HEK293T (cell line): ENCODE measurements around the gene SPRYD4.

Source experiments
- CTCF ChIA-PET: fragments of 350-600 bp; formaldehyde crosslinking; extraction: SDS; loops from one replicate; lab custom pipeline; 2021; ENCODE audit warnings: antibody characterized with exemption, inconsistent platforms; lab: Yijun Ruan, JAX
- POLR2A ChIA-PET: fragments of 350-600 bp; formaldehyde crosslinking; extraction: SDS; loops from one replicate; lab custom pipeline; 2020; ENCODE audit warnings: antibody characterized with exemption, inconsistent platforms; lab: Yijun Ruan, JAX
- DNase-seq: peaks from one replicate; pipeline ENCODE4 v3.0.0; 2012; ENCODE audit warnings: mixed read lengths; ENCODE audit errors: extremely low spot score
- ARNT ChIP-seq: fragments of 450-650 bp; IDR thresholded peaks from 2 replicates; pipeline ENCODE4 v1.6.1; 2017; ENCODE audit warnings: mild to moderate bottlenecking
- BHLHE40 ChIP-seq: fragments of 450-650 bp; IDR thresholded peaks from 2 replicates; pipeline ENCODE4 v1.6.1; 2016; ENCODE audit warnings: mild to moderate bottlenecking, moderate library complexity, borderline replicate concordance
- CTBP1 ChIP-seq: fragments of 450-650 bp; IDR thresholded peaks from 2 replicates; pipeline ENCODE4 v1.6.1; 2016; ENCODE audit warnings: borderline replicate concordance
- ELF4 ChIP-seq: fragments of 450-650 bp; IDR thresholded peaks from 2 replicates; pipeline ENCODE4 v1.6.1; 2017; ENCODE audit warnings: antibody characterized with exemption
- FOXA1 ChIP-seq: fragments of 450-650 bp; IDR thresholded peaks from 2 replicates; pipeline ENCODE4 v1.6.1; 2016; ENCODE audit warnings: mild to moderate bottlenecking
- FOXK2 ChIP-seq: fragments of 450-650 bp; IDR thresholded peaks from 2 replicates; pipeline ENCODE4 v1.6.1; 2016; ENCODE audit warnings: mild to moderate bottlenecking
- FOXM1 ChIP-seq: fragments of 450-650 bp; IDR thresholded peaks from 2 replicates; pipeline ENCODE4 v1.6.1; 2017; ENCODE audit warnings: mild to moderate bottlenecking, borderline replicate concordance
- HDGF ChIP-seq: fragments of 450-650 bp; IDR thresholded peaks from 2 replicates; pipeline ENCODE4 v1.6.1; 2017; ENCODE audit warnings: antibody characterized with exemption, borderline replicate concordance
- L3MBTL2 ChIP-seq: fragments of 450-650 bp; conservative IDR thresholded peaks from 2 replicates; pipeline ENCODE4 v1.6.1; 2016; ENCODE audit warnings: mild to moderate bottlenecking
- LEF1 ChIP-seq: fragments of 450-650 bp; IDR thresholded peaks from 2 replicates; pipeline ENCODE4 v1.6.1; 2017; ENCODE audit warnings: mild to moderate bottlenecking, borderline replicate concordance
- NFRKB ChIP-seq: fragments of 450-650 bp; IDR thresholded peaks from 2 replicates; pipeline ENCODE4 v1.6.1; 2016; ENCODE audit warnings: mild to moderate bottlenecking, moderate library complexity
- SP1 ChIP-seq: fragments of 450-650 bp; IDR thresholded peaks from 2 replicates; pipeline ENCODE4 v1.6.1; 2017
- SUZ12 ChIP-seq: fragments of 450-650 bp; IDR thresholded peaks from 2 replicates; pipeline ENCODE4 v1.6.1; 2016; ENCODE audit warnings: mild to moderate bottlenecking
- TARDBP ChIP-seq: fragments of 450-650 bp; IDR thresholded peaks from 2 replicates; pipeline ENCODE4 v1.6.1; 2016
- ZNF384 ChIP-seq: fragments of 450-650 bp; IDR thresholded peaks from 2 replicates; pipeline ENCODE4 v1.6.1; 2016
- TF ChIP-seq, protein P1 (sequence below): fragments of 450-650 bp; IDR thresholded peaks from 2 replicates; pipeline ENCODE4 v1.6.1; 2016

The SPRYD4 gene

DNA sequence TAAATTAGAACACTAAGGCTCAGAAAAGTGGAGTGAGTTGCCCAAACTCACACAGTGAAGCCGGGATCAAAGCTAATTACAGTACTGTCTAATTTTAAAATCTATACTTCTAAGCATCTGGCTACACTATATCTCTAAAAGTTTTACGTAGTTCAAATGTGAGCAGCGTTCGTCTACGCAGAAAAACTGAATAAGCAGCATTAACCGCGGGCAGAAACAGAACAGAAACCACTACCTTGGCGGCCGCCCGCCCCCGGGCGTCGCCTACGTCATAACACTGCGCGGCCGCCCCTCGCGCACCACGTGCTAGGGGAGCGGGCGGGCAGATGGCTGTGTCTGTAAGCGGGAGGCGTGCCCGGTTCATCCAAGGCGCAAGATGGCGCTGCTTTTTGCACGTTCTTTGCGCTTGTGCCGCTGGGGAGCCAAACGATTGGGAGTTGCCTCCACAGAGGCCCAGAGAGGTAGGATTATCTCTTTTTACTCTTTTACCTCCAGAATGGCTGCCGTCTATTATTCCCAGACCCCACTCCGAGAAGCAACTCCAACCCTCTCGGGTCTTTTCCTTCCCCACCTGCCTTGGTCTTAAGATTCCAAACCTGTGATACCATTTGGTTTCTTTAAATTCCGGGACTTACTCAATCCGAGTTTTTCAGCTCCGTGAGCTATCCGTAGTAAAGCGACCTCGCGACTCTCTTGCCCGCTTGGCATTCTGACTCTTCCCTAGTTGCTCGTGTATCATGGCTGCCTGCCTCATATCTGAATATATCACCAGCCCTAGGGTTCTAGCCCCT, at the start of gene SPRYD4:
Gene SPRYD4 (plus strand): TSS at position 363 of the 791 bp plus-strand sequence. CDS start 14 bp downstream, at position 377.
- peak; percentile 96 for DNase-seq
- POLR2A ChIA-PET: interaction anchor here (0.6 to 3.3 kb wide), 11 partner anchors 9 to 153 kb away, joined by 3 to 14 read pairs (median 3); partner anchors contain the start of genes CNPY2, STAT2 and TIMELESS
- CTCF ChIA-PET: no interaction called here
- TF ChIP-seq L3MBTL2: peak; percentile 93
- TF ChIP-seq NFRKB: peak; percentile 86
- no peak for TF ChIP-seq ZNF384
- peak; percentile 46 for TF ChIP-seq ELF4

DNA sequence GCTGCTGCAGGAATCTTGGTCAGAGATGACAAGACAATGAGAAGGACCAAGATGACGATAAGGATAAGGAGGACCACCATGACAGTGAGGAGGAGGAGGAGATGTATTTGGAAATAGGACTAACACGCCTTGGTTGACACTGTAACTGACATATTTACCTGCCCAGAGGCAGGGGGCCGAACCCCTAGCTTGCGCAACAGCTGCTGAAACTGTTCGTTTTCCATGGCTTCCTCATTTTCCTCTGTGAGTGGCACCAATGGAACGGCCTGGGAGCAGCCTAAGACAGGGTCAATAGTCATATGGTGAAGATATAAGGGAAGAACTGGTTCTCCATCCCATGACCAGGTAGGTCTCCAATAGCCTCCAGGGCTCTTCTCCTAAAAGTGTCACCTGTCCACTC, 48.0 kb upstream of the SPRYD4 start:
- DNase-seq: no peak
- POLR2A ChIA-PET: no interaction called here
- CTCF ChIA-PET: no interaction called here
- TF ChIP-seq FOXK2 (no peak), FOXA1 (no peak), LEF1 (no peak), ARNT (no peak), HDGF (no peak), BHLHE40 (no peak), TARDBP (no peak), SP1 (no peak), L3MBTL2 (no peak)
- TF ChIP-seq, protein P1, sequence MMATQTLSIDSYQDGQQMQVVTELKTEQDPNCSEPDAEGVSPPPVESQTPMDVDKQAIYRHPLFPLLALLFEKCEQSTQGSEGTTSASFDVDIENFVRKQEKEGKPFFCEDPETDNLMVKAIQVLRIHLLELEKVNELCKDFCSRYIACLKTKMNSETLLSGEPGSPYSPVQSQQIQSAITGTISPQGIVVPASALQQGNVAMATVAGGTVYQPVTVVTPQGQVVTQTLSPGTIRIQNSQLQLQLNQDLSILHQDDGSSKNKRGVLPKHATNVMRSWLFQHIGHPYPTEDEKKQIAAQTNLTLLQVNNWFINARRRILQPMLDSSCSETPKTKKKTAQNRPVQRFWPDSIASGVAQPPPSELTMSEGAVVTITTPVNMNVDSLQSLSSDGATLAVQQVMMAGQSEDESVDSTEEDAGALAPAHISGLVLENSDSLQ: no peak

DNA sequence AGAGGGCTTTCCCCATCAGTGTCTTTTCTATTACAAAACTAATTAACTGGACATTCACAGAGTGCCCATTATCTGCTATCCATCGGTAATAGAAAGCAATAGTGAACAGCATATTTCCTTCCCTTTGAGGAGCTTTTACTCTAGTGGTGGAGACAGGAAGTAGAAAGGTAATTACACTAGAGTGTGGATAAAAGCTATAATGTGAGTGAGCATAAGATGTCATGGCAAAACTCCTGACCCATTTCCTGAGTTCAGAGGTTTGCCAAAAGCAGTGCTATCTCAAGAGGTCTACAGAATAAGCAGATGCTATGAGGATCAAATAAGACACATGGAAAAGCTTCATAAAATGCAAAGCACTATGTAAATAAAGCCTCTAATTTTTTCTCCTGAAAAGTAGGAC, 43.2 kb upstream of the SPRYD4 start:
- TF ChIP-seq FOXA1 (no peak), ARNT (no peak), ELF4 (no peak), FOXM1 (no peak), ZNF384 (no peak), BHLHE40 (no peak), LEF1 (no peak), HDGF (no peak), L3MBTL2 (no peak), FOXK2 (no peak), TARDBP (no peak)
- TF ChIP-seq, protein P1: no peak
- ChIA-PET CTCF (interaction anchor here (0.6 kb wide), 1 partner anchor 36 kb away, joined by 4 read pairs; no protein-coding TSS in a partner anchor), POLR2A (interaction anchor here (1.4 to 1.7 kb wide), 2 partner anchors 25 to 40 kb away, joined by 4 to 6 read pairs; partner anchors contain the start of gene TIMELESS)
- no peak for DNase-seq

DNA sequence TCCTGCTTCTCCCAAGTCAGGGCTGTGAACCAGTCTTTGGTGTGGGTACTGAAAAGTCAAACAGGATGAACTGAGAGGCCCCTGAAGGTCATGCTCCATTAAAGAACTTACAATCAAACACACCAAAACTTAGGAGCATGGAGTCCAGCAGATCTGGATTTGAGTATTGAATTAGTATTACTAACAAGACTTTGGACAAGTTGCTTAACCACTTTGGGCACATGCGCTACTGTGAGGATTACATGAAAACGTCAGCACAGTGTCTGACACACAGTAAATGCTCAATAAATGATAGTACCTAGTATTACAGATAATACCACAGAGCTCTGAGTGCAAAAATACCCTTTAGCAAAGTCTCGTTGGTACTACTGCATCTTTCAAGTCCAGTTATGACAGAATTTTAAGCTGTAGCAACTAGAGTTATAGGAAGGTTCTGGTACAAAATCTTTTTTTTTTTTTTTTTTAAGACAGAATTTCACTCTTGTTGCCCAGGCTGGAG, 42.4 kb upstream of the SPRYD4 start:
- ChIA-PET POLR2A (interaction anchor here (1.7 kb wide), 1 partner anchor 24 kb away, joined by 6 read pairs; the partner anchor contains the start of gene TIMELESS), CTCF (no interaction called here)
- TF ChIP-seq, protein P1: no peak
- TF ChIP-seq CTBP1: no peak
- TF ChIP-seq SP1: no peak
- no peak for TF ChIP-seq LEF1
- TF ChIP-seq NFRKB: no peak
- no peak for TF ChIP-seq SUZ12
- TF ChIP-seq BHLHE40: no peak
- no peak for TF ChIP-seq ARNT
- TF ChIP-seq FOXK2: no peak
- no peak for TF ChIP-seq L3MBTL2
- TF ChIP-seq HDGF: no peak
- TF ChIP-seq FOXM1: no peak
- TF ChIP-seq TARDBP: no peak
- no peak for TF ChIP-seq FOXA1
- TF ChIP-seq ELF4: no peak
- TF ChIP-seq ZNF384: no peak

DNA sequence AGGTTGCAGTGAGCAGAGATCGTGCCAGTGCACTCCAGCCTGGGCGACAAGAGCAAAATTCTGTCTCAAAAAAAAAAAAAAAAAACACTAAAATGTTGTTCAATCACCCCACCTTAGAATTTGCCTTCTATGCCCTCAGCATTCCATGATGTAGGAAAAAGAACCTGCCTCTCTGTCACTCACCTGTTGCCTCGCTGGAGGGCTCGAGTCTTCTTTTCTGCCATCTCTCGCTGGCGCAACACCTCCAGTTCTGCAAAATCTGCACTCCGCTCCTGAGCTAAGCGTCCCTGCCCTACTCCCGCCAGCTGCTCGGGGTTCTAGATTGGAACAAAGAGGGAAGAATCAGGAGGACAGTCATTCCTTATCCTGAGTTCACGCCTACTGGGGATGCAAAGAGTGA, 37.1 kb upstream of the SPRYD4 start:
- no peak for DNase-seq
- ChIA-PET CTCF (no interaction called here), POLR2A (no interaction called here)
- TF ChIP-seq FOXK2: no peak
- no peak for TF ChIP-seq HDGF
- no peak for TF ChIP-seq NFRKB
- TF ChIP-seq ZNF384: no peak
- TF ChIP-seq BHLHE40: no peak
- no peak for TF ChIP-seq TARDBP
- TF ChIP-seq L3MBTL2: no peak
- no peak for TF ChIP-seq FOXM1
- TF ChIP-seq ARNT: no peak
- no peak for TF ChIP-seq LEF1

More for the DNA sequence above, 42.4 kb upstream of the SPRYD4 start:
- no peak for DNase-seq

DNA sequence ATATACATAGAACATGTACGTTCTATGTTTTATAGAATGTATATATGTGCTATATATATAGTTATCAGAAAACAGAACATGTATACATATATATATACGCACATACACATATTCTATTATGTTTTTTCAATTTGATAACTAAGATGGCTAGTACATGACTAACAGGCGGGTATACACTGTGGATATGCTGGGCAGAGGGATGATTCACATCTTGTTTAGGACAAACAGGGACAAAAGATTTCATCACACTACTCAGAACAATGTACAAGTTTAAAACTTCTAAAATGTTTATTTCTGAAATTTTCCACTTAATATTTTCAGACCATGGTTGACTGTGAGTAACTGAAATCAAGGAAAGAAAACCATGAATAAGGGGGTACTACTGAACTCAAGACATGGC, 36.5 kb upstream of the SPRYD4 start:
- DNase-seq: no peak
- POLR2A ChIA-PET: interaction anchor here (2.4 kb wide), 1 partner anchor 18 kb away, joined by 13 read pairs; the partner anchor contains the start of gene TIMELESS
- CTCF ChIA-PET: no interaction called here
- TF ChIP-seq FOXA1 (no peak), FOXM1 (no peak), HDGF (no peak)
